Thoracic aorta (tissue), 2 donors: Measurements from ENCODE around the gene UGT1A3. TPM values are rescaled to one million over a fixed set of nuclear protein-coding genes. Genes with fewer than 3 reads are reported as not detected.
"Not testable (repeated sequence)": the region's sequence is repeated elsewhere in the genome, so short reads cannot be mapped to it uniquely, and the experiment has no call there.

Experiments
- ATAC-seq: fragments of 150-250 bp; one replicate; pipeline ENCODE4 v1.8.0; 2017; ENCODE audit warnings: low read depth; ENCODE audit not compliant: insufficient number of reproducible peaks, low FRiP score
- DNase-seq: peaks from one replicate; pipeline ENCODE4 v3.0.0-alpha.2; 2020; ENCODE audit warnings: low spot score
- H3K27ac ChIP-seq, 2 donors: fragments of 200-600 bp; sonication (generic); 1 replicate in 1 of 2; 2 replicates in 1 of 2; pipeline ENCODE4 v1.5.1; 2016; ENCODE audit warnings: mild to moderate bottlenecking in 2 of 2, moderate library complexity in 2 of 2
- H3K27me3 ChIP-seq: fragments of 200-600 bp; sonication (generic); replicated peaks from 2 replicates; pipeline ENCODE4 v1.6.0; 2016; ENCODE audit warnings: mild to moderate bottlenecking; ENCODE audit not compliant: insufficient read depth
- H3K36me3 ChIP-seq: fragments of 200-600 bp; sonication (generic); one replicate; pipeline ENCODE4 v1.5.1; 2016
- H3K4me1 ChIP-seq, 2 donors: fragments of 200-600 bp; sonication (generic); 1 replicate in 1 of 2; 2 replicates in 1 of 2; pipeline versions ENCODE4 v1.5.1 to v1.6.0; 2016; ENCODE audit warnings: low read depth in 2 of 2, mild to moderate bottlenecking in 1 of 2; ENCODE audit not compliant: control insufficient read depth in 1 of 2
- H3K4me3 ChIP-seq: fragments of 200-600 bp; sonication (generic); 2 replicates; pipeline ENCODE4 v1.5.1; 2016; ENCODE audit warnings: mild to moderate bottlenecking
- H3K9me3 ChIP-seq: fragments of 200-600 bp; sonication (generic); 2 replicates; pipeline ENCODE4 v1.5.1; 2016
- CTCF ChIP-seq: fragments of 200-600 bp; sonication (generic); IDR thresholded peaks from one replicate; pipeline ENCODE4 v1.5.1; 2019; ENCODE audit warnings: antibody characterized with exemption
- total RNA-seq, 2 donors: library from RNA; depleted of rRNA; stranded (reverse); fragments of >200 nt; gene quantifications; one replicate each; pipeline versions ENCODE4 v1.1.0 to v1.2.3, GENCODE V29; 2016

Gene UGT1A3
- total RNA-seq, 2 donors from 2014 or later, result not detected

- Histone ChIP-seq H3K27ac (no peak overlapping the region), H3K4me1 (no peaks in the 10 kb centered on the region), H3K4me3 (no peak overlapping the region), H3K27me3 (no peaks in the 10 kb centered on the region), H3K9me3 (no peaks in the 10 kb centered on the region), H3K36me3 (no peaks in the 10 kb centered on the region)
- TF ChIP-seq CTCF, result no peak
- ATAC-seq (no peak), DNase-seq (no peak)
Observed at GRCh38 chr2:233714121-233714520, 14.7 kb upstream of the UGT1A3 start.

- Histone ChIP-seq H3K27me3 (no peaks in the 10 kb centered on the region), H3K36me3 (no peaks in the 10 kb centered on the region), H3K9me3 (no peaks in the 10 kb centered on the region), H3K27ac (no peak within 1 kb of the TSS), H3K4me1 (no peaks in the 10 kb centered on the region), H3K4me3 (no peak within 1 kb of the TSS)
- ATAC-seq (no peak), DNase-seq (no peak)
- TF ChIP-seq CTCF, result no peak
Observed at GRCh38 chr2:233718552-233718951, 10.3 kb upstream of the UGT1A3 start, which contains the start of gene UGT1A4. Gene UGT1A4, plus strand, starts transcription at chr2:233718736. Its CDS starts 85 bp downstream, at chr2:233718821.

DNA sequence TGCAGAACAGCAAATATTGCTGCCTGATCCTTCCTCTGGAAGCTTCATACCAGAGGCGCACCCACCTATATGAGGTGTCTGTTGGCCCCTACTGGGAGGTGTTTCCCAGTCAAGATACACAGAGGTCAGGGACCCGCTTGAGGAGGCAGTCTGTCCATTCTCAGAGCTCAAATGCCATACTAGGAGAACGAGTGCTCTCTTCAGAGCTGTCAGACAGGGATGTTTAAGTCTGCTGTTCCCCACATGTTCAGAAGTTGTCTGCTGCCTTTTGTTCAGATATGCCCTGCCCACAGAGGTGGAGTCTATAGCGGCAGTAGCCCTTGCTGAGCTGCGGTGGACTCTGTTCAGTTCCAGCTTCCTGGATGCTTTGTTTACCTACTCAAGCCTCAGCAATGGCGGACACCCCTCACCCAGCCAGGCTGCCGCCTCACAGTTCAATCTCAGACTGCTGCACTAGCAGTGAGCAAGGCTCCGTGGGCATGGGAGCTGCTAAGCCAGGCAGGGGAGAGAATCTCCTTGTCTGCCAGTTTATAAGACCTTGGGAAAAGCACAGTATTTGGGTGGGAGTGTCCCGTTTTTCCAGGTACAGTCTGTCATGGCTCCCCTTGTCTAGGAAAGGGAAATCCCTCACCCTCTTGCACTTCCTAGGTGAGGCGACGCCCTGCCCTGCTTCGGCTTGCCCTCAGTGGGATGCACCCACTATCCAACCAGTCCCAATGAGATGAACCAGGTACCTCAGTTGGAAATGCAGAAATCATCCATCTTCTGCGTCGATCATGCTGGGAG, 8.2 kb downstream of the UGT1A3 start:
- not testable (repeated sequence) for H3K27ac ChIP-seq, ATAC-seq, H3K36me3 ChIP-seq, DNase-seq, H3K9me3 ChIP-seq, H3K4me1 ChIP-seq, H3K4me3 ChIP-seq, H3K27me3 ChIP-seq

GRCh38 chr2:233740870-233741269, 12.0 kb downstream of the UGT1A3 start:
- Histone ChIP-seq H3K36me3 (no peaks in the 10 kb centered on the region), H3K4me3 (no peak overlapping the region), H3K9me3 (no peaks in the 10 kb centered on the region), H3K4me1 (no peaks in the 10 kb centered on the region), H3K27ac (no peak overlapping the region), H3K27me3 (no peaks in the 10 kb centered on the region)
- ATAC-seq (no peak), DNase-seq (no peak)
- no peak for TF ChIP-seq CTCF

- ATAC-seq, result no peak
- DNase-seq, result no peak
- no peak overlapping the region for H3K27ac ChIP-seq
- H3K4me1 ChIP-seq, result no peaks in the 10 kb centered on the region
- no peaks in the 10 kb centered on the region for H3K9me3 ChIP-seq
- no peaks in the 10 kb centered on the region for H3K36me3 ChIP-seq
- TF ChIP-seq CTCF, result no peak
- H3K27me3 ChIP-seq, result no peaks in the 10 kb centered on the region
- no peak overlapping the region for H3K4me3 ChIP-seq
Observed at GRCh38 chr2:233743464-233744259, 14.8 kb downstream of the UGT1A3 start.
